Measurements from ENCODE around the gene VPS72. TPM values are rescaled to one million over a fixed set of nuclear protein-coding genes. Genes with fewer than 3 reads are reported as not detected.

Gene VPS72
- total RNA-seq, 6 experiments from 2014 or later = 10.0 to 19.2 (median 14.7) TPM

DNA sequence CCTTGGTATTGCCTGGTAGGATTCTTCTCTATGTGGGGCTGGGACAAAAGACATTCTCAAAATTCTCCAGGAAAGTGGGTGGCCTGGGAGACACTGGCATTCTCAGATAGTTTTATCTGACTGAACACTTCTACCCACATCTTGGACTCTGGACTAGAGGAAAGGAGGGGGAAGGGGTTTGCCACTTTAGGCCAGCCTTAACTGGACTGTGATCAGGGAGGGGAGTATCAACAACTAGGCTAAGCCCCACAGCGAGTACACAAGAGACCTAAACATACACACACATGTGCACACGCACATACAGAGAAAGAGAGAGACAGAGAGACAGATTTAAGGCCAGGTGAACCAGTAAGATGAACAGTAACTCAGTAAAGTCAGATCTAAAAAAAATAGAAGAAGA lies 42.3 kb downstream of the VPS72 start:
- WGBS (ENCODE audit: insufficient coverage, low coverage, low lambda C conversion rate, missing lambda C conversion rate) = 33% methylated on average over 2 of the region's 2 CpGs
- no peaks in the 10 kb centered on the region for H3K27me3 ChIP-seq
- peak overlapping the region in 2 of 3 donors; percentile 62 to 73 for H3K4me3 ChIP-seq
- peaks cover 0 to 17% (median 5%) of the 10 kb centered on the region in 4 donors for H3K4me1 ChIP-seq
- TF ChIP-seq CTCF (IDR thresholded peaks at IDR 0.05) (no peak), POLR2A (IDR thresholded peaks at IDR 0.05) (no peak)
- no peaks in the 10 kb centered on the region for H3K9me3 ChIP-seq
- intact Hi-C loops (cut with DNase I) = no loop called here
- DNase-seq (no peak), ATAC-seq (peak; percentile 15 to 45 (median 41))
- H3K36me3 ChIP-seq = no peaks in the 10 kb centered on the region
- H3K27ac ChIP-seq = peak overlapping the region; percentile 48 to 70 (median 49)

DNA sequence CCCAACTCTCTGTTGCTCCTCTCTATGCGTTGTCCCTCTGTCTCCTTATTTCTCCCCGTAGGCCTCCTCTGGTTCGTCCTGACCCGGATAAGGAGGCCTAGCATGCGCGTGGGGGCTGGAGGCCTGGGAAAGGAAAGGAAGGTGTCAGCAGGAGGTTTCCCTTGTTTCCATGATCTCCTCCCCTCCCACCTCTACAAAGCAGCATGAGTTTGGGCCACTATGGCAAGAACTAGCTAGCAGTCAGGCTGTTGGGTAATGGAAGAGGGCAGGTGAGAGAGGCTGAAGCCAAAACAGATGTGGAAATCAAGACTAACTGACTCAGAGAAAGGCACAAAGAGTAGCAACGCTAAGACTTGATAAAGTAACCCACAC lies 42.9 kb downstream of the VPS72 start:
- peak overlapping the region; percentile 48 to 70 (median 49) for H3K27ac ChIP-seq
- H3K4me1 ChIP-seq = peaks cover 0 to 17% (median 5%) of the 10 kb centered on the region in 4 donors
- WGBS (ENCODE audit: insufficient coverage, low coverage, low lambda C conversion rate, missing lambda C conversion rate) = 13% methylated on average over 4 of the region's 7 CpGs
- no peaks in the 10 kb centered on the region for H3K36me3 ChIP-seq
- H3K9me3 ChIP-seq = no peaks in the 10 kb centered on the region
- ATAC-seq = peak; percentile 30 to 56 (median 43)
- TF ChIP-seq CTCF (IDR thresholded peaks at IDR 0.05) (no peak), POLR2A (IDR thresholded peaks at IDR 0.05) (no peak)
- intact Hi-C loops (cut with DNase I) = no loop called here
- H3K4me3 ChIP-seq = peak overlapping the region; percentile 62 to 73 (median 67)
- DNase-seq = no peak
- H3K27me3 ChIP-seq = no peaks in the 10 kb centered on the region

DNA sequence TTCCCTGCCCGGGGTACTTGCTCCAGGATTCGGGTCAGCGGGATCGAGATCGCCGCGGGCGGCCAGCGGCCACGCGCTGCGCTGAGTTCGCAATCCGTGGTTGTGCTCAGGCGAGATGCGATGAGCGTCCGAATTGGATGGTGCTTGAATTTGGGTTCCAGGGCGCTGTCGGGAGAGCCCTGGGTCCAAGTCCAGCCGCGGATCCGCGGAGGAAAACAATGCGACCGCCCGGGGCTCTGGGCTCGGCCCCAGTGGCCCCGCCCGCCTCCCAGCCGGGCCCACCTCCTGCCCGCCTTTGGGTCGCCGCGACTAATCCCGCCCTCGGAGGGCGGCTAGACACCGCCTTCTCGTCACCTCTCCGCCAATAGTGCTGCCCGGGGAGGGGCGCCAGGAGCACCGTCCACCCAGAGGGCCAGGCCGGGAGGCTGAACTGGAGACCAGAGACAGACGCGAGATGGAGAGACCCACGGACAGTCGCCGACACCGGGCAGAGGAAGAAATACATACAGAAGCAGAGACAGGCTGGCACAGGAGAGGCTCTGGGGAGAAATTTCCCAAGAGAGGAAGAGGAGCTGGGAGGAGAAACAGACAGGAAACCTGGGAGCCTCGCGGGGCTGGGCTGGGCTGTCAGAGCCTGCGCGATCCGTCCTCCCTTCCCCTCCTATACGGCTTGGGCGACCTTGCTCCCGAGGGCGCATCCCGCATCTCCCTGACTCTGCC lies 43.4 kb downstream of the VPS72 start, which contains the start of gene SEMA6C:
Gene SEMA6C (minus strand): TSS at position 220 of the 720 bp plus-strand sequence. CDS start 4,010 bp downstream, outside the sequence.
- intact Hi-C loops (cut with DNase I) = no loop called here
- Histone ChIP-seq H3K4me3 (peak within 1 kb of the TSS; percentile 62 to 73 (median 67)), H3K4me1 (peaks cover 0 to 17% (median 5%) of the 10 kb centered on the region in 4 donors), H3K36me3 (no peaks in the 10 kb centered on the region), H3K9me3 (no peaks in the 10 kb centered on the region), H3K27ac (peak within 1 kb of the TSS; percentile 48 to 70 (median 49)), H3K27me3 (no peaks in the 10 kb centered on the region)
- ATAC-seq (peak; percentile 98 to 99 (median 98)), DNase-seq (peak; percentile 98)
- TF ChIP-seq POLR2A (IDR thresholded peaks at IDR 0.05) (peak; percentile 77), CTCF (IDR thresholded peaks at IDR 0.05) (no peak)
- under 1% methylated on average over 17 of the region's 61 CpGs for WGBS (ENCODE audit: insufficient coverage, low coverage, low lambda C conversion rate, missing lambda C conversion rate)

DNA sequence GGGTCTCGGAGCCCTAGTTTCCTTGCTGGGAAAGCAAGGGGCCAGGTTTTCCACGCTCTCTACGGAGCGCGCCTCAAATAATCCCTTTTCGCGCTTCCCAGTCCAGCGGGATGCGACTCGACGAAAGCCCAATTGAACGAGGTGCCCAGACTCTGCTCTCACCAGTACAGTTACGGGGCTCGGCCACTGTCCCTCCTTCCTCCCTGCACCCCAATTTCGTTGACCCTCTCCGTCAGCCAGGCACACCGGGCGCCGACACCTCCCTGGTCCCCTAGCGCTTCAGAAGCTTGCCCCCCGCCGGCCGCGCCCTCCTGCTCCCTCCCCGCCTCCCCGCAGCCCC lies 44.0 kb downstream of the VPS72 start:
- WGBS (ENCODE audit: insufficient coverage, low coverage, low lambda C conversion rate, missing lambda C conversion rate) = 0% methylated on average over 1 of the region's 26 CpGs
- DNase-seq (no peak), ATAC-seq (no peak)
- Histone ChIP-seq H3K4me1 (peaks cover 0 to 17% (median 5%) of the 10 kb centered on the region in 4 donors), H3K4me3 (peak overlapping the region; percentile 62 to 73 (median 67)), H3K9me3 (no peaks in the 10 kb centered on the region), H3K36me3 (no peaks in the 10 kb centered on the region), H3K27me3 (no peaks in the 10 kb centered on the region), H3K27ac (peak overlapping the region in 2 of 3 donors; percentile 10 to 17)
- TF ChIP-seq POLR2A (IDR thresholded peaks at IDR 0.05) = no peak
- no peak for TF ChIP-seq CTCF (IDR thresholded peaks at IDR 0.05)
- intact Hi-C loops (cut with DNase I) = no loop called here
